CD4-positive, alpha-beta T cell (primary cell): ENCODE results near the gene ZSCAN5A. TPM values are rescaled to one million over a fixed set of nuclear protein-coding genes. Genes with fewer than 3 reads are reported as not detected.
"Not testable (repeated sequence)": the region's sequence is repeated elsewhere in the genome, so short reads cannot be mapped to it uniquely, and the experiment has no call there.

Source experiments
- ATAC-seq: fragments of 200-7000 bp; cut with Tn5 transposase; one replicate; pipeline ENCODE4 v1.10.0; 2022; ENCODE audit warnings: mild to moderate bottlenecking; ENCODE audit not compliant: poor library complexity
- CTCF ChIA-PET: fragments of 350-600 bp; sonication (Branson Sonifier 250); formaldehyde crosslinking; loops from one replicate; lab custom pipeline; 2021; ENCODE audit warnings: antibody characterized with exemption, inconsistent platforms; lab: Charles Lee
- POLR2A ChIA-PET: fragments of 350-600 bp; sonication (Branson Sonifier 250); formaldehyde crosslinking; loops from one replicate; lab custom pipeline; 2021; ENCODE audit warnings: antibody characterized with exemption, inconsistent platforms; lab: Charles Lee
- DNase-seq, 14 experiments: peaks; one replicate each; pipeline ENCODE4 v3.0.0-alpha.2; 2013 to 2020; ENCODE audit warnings: mixed read lengths in 2 of 14
- H3K27ac ChIP-seq, 2 donors: one replicate each; pipeline versions ENCODE4 v1.5.1 to v1.7.0; 2013; ENCODE audit warnings: low read length in 2 of 2, low read depth in 1 of 2, mild to moderate bottlenecking in 1 of 2
- H3K27me3 ChIP-seq, 2 experiments: 1 replicate in 1 of 2; 2 replicates in 1 of 2; pipeline versions ENCODE4 v1.6.1 to v1.7.0; 2013; ENCODE audit warnings: low read length in 2 of 2, control low read depth in 1 of 2, mild to moderate bottlenecking in 1 of 2, moderate library complexity in 1 of 2; ENCODE audit not compliant: insufficient read depth in 2 of 2, control insufficient read depth in 1 of 2
- H3K36me3 ChIP-seq: one replicate; pipeline ENCODE4 v1.6.1; 2013; ENCODE audit warnings: low read length, control low read depth; ENCODE audit not compliant: insufficient read depth
- H3K4me1 ChIP-seq: one replicate; pipeline ENCODE4 v1.6.1; 2013; ENCODE audit warnings: low read length, control low read depth; ENCODE audit not compliant: insufficient read depth
- H3K4me3 ChIP-seq: one replicate; pipeline ENCODE4 v1.5.1; 2013; ENCODE audit warnings: mild to moderate bottlenecking, low read length, moderate library complexity
- H3K9me3 ChIP-seq, 2 experiments: 1 replicate in 1 of 2; 2 replicates in 1 of 2; pipeline versions ENCODE4 v1.6.1 to v1.7.0; 2013; ENCODE audit warnings: low read length in 2 of 2, mild to moderate bottlenecking in 2 of 2, control low read depth in 1 of 2, moderate library complexity in 1 of 2; ENCODE audit not compliant: control insufficient read depth in 1 of 2, insufficient read depth in 1 of 2
- H3K27ac Mint-ChIP-seq: one replicate; pipeline ENCODE4 v1.8.0; 2020; ENCODE audit warnings: mixed read lengths
- H3K27me3 Mint-ChIP-seq: one replicate; pipeline ENCODE4 v1.8.0; 2021; ENCODE audit warnings: mixed read lengths
- H3K36me3 Mint-ChIP-seq: one replicate; pipeline ENCODE4 v1.8.0; 2021; ENCODE audit warnings: low read depth, mixed read lengths
- H3K4me1 Mint-ChIP-seq: one replicate; pipeline ENCODE4 v1.8.0; 2021; ENCODE audit warnings: low read depth, mixed read lengths
- H3K4me3 Mint-ChIP-seq: one replicate; pipeline ENCODE4 v1.8.0; 2020; ENCODE audit warnings: mild to moderate bottlenecking, mixed read lengths
- H3K9me3 Mint-ChIP-seq: one replicate; pipeline ENCODE4 v1.8.0; 2020; ENCODE audit warnings: mixed read lengths
- CTCF ChIP-seq: fragments of 200-600 bp; IDR thresholded peaks from one replicate; pipeline ENCODE4 v1.8.0; 2022; ENCODE audit warnings: antibody characterized with exemption, mild to moderate bottlenecking
- intact Hi-C, 2 experiments: fragments of 100-400 bp; cut with DNase I in 1 of 2; cut with micrococcal nuclease in 1 of 2; formaldehyde crosslinking; loops; one replicate each; pipeline versions ENCODE4 v1.15.1 to v1.9.0; 2023 to 2025; cut with DNase I, micrococcal nuclease
- total RNA-seq, 174 experiments: library from RNA in 2 of 174; stranded (reverse) in 2 of 174; gene quantifications; one replicate each; pipeline ENCODE4 v1.2.3 and lab custom pipeline; 2021 to 2026

The ZSCAN5A gene
- total RNA-seq, 2 experiments from 2014 or later, result 3.3 to 4.4 TPM

DNA sequence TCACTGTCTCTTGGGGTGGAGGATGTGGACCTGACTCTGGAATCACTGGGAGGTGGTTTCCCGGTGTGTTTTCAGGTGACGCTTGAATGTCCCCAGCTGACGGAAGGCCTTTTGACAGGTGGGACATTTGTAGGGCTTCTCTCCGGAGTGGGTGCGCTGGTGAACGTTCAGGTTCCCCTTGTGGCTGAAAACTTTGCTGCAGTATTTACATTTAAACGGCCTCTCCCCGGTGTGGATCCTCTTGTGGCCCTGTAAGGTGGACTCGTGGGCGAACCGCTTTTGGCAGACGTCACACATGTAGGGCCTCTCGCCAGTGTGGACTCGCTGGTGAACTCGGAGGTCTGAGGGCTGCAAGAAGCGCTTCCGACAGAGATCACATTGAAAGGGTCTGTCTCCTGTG lies 124.9 kb downstream of the ZSCAN5A start:
- intact Hi-C loops, result no loop called here
- no peak for TF ChIP-seq CTCF
- no peaks in the 10 kb centered on the region for H3K4me1 Mint-ChIP-seq
- no peak overlapping the region for H3K4me3 Mint-ChIP-seq
- ATAC-seq, result no peak
- Histone ChIP-seq H3K9me3 (no peaks in the 10 kb centered on the region), H3K27me3 (peaks cover 0 to 2% of the 10 kb centered on the region in 2 experiments), H3K36me3 (no peaks in the 10 kb centered on the region), H3K27ac (no peak overlapping the region), H3K4me1 (no peaks in the 10 kb centered on the region), H3K4me3 (no peak overlapping the region)
- no peak for DNase-seq
- ChIA-PET POLR2A (no interaction called here), CTCF (no interaction called here)
- H3K27ac Mint-ChIP-seq, result no peak overlapping the region
- peaks cover 17% of the 10 kb centered on the region for H3K27me3 Mint-ChIP-seq
- no peaks in the 10 kb centered on the region for H3K36me3 Mint-ChIP-seq
- no peaks in the 10 kb centered on the region for H3K9me3 Mint-ChIP-seq

GRCh38 chr19:56177564-56178243 lies 136.9 kb downstream of the ZSCAN5A start:
- H3K4me3 ChIP-seq, result no peak overlapping the region
- Mint-ChIP-seq H3K4me3 (no peak overlapping the region), H3K27ac (no peak overlapping the region), H3K27me3 (peaks cover 6% of the 10 kb centered on the region), H3K4me1 (no peaks in the 10 kb centered on the region), H3K9me3 (no peaks in the 10 kb centered on the region), H3K36me3 (no peaks in the 10 kb centered on the region)
- TF ChIP-seq CTCF, result no peak
- ATAC-seq, result no peak
- H3K9me3 ChIP-seq, result no peaks in the 10 kb centered on the region
- POLR2A ChIA-PET, result no interaction called here
- intact Hi-C loops, result no loop called here
- H3K36me3 ChIP-seq, result no peaks in the 10 kb centered on the region
- CTCF ChIA-PET, result interaction anchor here (0.7 kb wide), 1 partner anchor 22 kb away, joined by 4 read pairs; no protein-coding TSS in a partner anchor
- H3K27ac ChIP-seq, result no peak overlapping the region
- H3K4me1 ChIP-seq, result no peaks in the 10 kb centered on the region
- H3K27me3 ChIP-seq, result peaks cover 0 to 2% of the 10 kb centered on the region in 2 experiments
- no peak for DNase-seq

DNA sequence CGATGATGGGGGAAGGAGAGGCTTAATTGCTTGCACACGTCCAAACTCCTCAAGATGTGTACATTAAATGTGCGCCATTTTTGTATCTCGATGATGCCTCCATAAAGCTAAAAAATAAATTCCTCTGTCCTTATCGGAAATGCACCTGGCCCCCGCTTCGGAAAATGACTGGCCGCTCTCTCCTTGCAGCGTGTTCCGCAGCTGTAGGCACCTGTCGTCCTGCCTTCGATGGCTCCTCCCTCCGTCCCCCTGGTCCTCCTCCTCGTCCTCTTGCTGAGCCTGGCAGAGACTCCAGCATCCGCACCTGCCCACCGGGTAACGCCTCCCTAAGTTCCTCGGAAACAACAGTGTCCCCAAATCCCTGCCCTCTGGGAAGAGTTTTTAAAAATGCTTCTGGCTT lies 137.8 kb downstream of the ZSCAN5A start:
- ATAC-seq (no peak), DNase-seq (no peak)
- no peak overlapping the region for H3K27ac ChIP-seq
- no peaks in the 10 kb centered on the region for H3K36me3 ChIP-seq
- TF ChIP-seq CTCF, result no peak
- peaks cover under 1% of the 10 kb centered on the region for H3K4me1 ChIP-seq
- intact Hi-C loops, result no loop called here
- peaks cover 0 to 2% of the 10 kb centered on the region in 2 experiments for H3K27me3 ChIP-seq
- Mint-ChIP-seq H3K36me3 (no peaks in the 10 kb centered on the region), H3K9me3 (no peaks in the 10 kb centered on the region), H3K27ac (no peak overlapping the region), H3K4me1 (peaks cover 2% of the 10 kb centered on the region), H3K27me3 (peaks cover 6% of the 10 kb centered on the region), H3K4me3 (no peak overlapping the region)
- CTCF ChIA-PET, result no interaction called here
- POLR2A ChIA-PET, result no interaction called here
- no peak overlapping the region for H3K4me3 ChIP-seq
- no peaks in the 10 kb centered on the region for H3K9me3 ChIP-seq

DNA sequence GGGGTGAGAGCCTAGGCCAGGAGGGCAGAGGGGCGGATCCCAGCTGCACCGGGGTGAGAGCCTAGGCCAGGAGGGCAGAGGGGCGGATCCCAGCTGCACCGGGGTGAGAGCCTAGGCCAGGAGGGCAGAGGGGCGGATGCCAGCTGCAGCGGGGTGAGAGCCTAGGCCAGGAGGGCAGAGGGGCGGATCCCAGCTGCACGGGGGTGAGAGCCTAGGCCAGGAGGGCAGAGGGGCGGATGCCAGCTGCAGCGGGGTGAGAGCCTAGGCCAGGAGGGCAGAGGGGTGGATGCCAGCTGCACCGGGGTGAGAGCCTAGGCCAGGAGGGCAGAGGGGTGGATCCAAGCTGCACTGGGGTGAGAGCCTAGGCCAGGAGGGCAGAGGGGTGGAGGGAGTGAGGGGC lies 138.3 kb downstream of the ZSCAN5A start:
- H3K36me3 ChIP-seq, H3K4me1 Mint-ChIP-seq, H3K27me3 Mint-ChIP-seq, CTCF ChIA-PET, H3K27ac Mint-ChIP-seq, H3K4me3 Mint-ChIP-seq, intact Hi-C loops, H3K36me3 Mint-ChIP-seq, H3K9me3 ChIP-seq, POLR2A ChIA-PET, H3K4me3 ChIP-seq, H3K27ac ChIP-seq, ATAC-seq, H3K4me1 ChIP-seq, DNase-seq, H3K9me3 Mint-ChIP-seq, H3K27me3 ChIP-seq: not testable (repeated sequence)

DNA sequence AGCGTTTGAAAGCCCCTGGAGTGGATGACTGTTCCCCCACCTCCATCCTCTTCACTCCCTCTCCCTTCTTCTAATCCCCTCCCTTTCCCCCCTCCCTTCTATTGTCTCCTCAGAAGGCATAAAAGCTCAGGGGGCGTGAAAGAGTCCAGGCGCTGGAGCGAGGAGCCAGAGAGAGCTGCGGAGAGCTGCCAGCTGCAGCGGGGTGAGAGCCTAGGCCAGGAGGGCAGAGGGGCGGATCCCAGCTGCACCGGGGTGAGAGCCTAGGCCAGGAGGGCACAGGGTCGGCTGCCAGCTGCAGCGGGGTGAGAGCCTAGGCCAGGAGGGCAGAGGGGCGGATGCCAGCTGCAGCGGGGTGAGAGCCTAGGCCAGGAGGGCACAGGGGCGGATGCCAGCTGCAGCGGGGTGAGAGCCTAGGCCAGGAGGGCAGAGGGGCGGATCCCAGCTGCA lies 138.8 kb downstream of the ZSCAN5A start, which contains the start of gene GALP:
TSS of gene GALP (plus strand) at position 148 of the 447 bp plus-strand sequence. CDS start 1,101 bp downstream, outside the sequence.
- H3K4me3 Mint-ChIP-seq, H3K4me1 ChIP-seq, H3K27ac Mint-ChIP-seq, POLR2A ChIA-PET, H3K4me1 Mint-ChIP-seq, H3K27me3 ChIP-seq, DNase-seq, H3K9me3 ChIP-seq, CTCF ChIA-PET, H3K9me3 Mint-ChIP-seq, H3K36me3 ChIP-seq, H3K4me3 ChIP-seq, H3K27ac ChIP-seq, H3K36me3 Mint-ChIP-seq, H3K27me3 Mint-ChIP-seq, intact Hi-C loops, ATAC-seq: not testable (repeated sequence)
